Transverse colon (tissue), 4 donors: ENCODE results near the gene CRYBA4. TPM values are rescaled to one million over a fixed set of nuclear protein-coding genes. Genes with fewer than 3 reads are reported as not detected.
A peak's percentile ranks its signal among the peaks of the same experiment; 100 is the strongest.

Source experiments
- DNase-seq: peaks from one replicate; pipeline ENCODE4 v3.0.0-alpha.2; 2019
- H3K27ac ChIP-seq, 4 donors: fragments of 200-600 bp; sonication (generic); 2 replicates each; pipeline ENCODE4 v1.5.1; 2016 to 2018; ENCODE audit warnings: inconsistent platforms in 4 of 4
- H3K27me3 ChIP-seq: fragments of 200-600 bp; sonication (generic); 2 replicates; pipeline ENCODE4 v1.5.1; 2017; ENCODE audit warnings: inconsistent platforms
- H3K36me3 ChIP-seq, 4 donors: fragments of 200-600 bp; sonication (generic); 2 replicates each; pipeline ENCODE4 v1.5.1; 2017 to 2019; ENCODE audit warnings: inconsistent platforms in 4 of 4
- H3K4me1 ChIP-seq, 4 donors: fragments of 200-600 bp; sonication (generic); 2 replicates each; pipeline ENCODE4 v1.5.1; 2017 to 2020; ENCODE audit warnings: inconsistent platforms in 4 of 4
- H3K4me3 ChIP-seq, 4 donors: fragments of 200-600 bp; sonication (generic); 1 replicate in 1 of 4; 2 replicates in 3 of 4; pipeline versions ENCODE4 v1.5.1 to v1.6.1; 2017 to 2019; ENCODE audit warnings: inconsistent platforms in 4 of 4
- H3K9me3 ChIP-seq, 2 donors: fragments of 200-600 bp; sonication (generic); 2 replicates each; pipeline ENCODE4 v1.5.1; 2017 to 2019; ENCODE audit warnings: inconsistent platforms in 2 of 2
- EP300 ChIP-seq: sonication (generic); formaldehyde crosslinking; IDR thresholded peaks from one replicate; pipeline ENCODE4 v1.6.1; 2017; ENCODE audit warnings: antibody characterized with exemption, low read depth
- POLR2A ChIP-seq: fragments of 450-650 bp; IDR thresholded peaks from one replicate; pipeline ENCODE4 v1.6.1; 2016; ENCODE audit warnings: antibody characterized with exemption, mild to moderate bottlenecking, moderate library complexity
- POLR2AphosphoS5 ChIP-seq, 3 donors: sonication (generic); formaldehyde crosslinking; IDR thresholded peaks; one replicate each; pipeline ENCODE4 v1.6.1; 2016; ENCODE audit warnings: antibody characterized with exemption in 3 of 3
- WGBS, 2 donors: methylation state at CpG; one replicate each; pipeline ENCODE4 v1.1.5; 2018; ENCODE audit warnings: low coverage in 1 of 2; 5-methylcytosine and 5-hydroxymethylcytosine counted together
- in situ Hi-C, 4 donors: fragments of 200-750 bp; cut with MboI; loops; one replicate each; pipeline versions ENCODE4 v1.15.0 to v1.15.1; 2017; ENCODE audit warnings: low sequenced_read_pairs in 3 of 4, low pct_ligation_motif_present in 1 of 4, low pct_unique_long_range_greater_than_20kb in 1 of 4
- intact Hi-C: fragments of 100-400 bp; cut with DNase I; formaldehyde crosslinking; loops from one replicate; pipeline ENCODE4 v1.15.1; 2023; ENCODE audit warnings: low total_unique reads
- total RNA-seq, 4 donors: library from RNA; depleted of rRNA; stranded (reverse); fragments of >200 nt; gene quantifications; one replicate each; pipeline ENCODE4 v1.1.0, GENCODE V29; 2016
- TF ChIP-seq, protein P1 (sequence below), 5 experiments: fragments of 200-600 bp in 3 of 5; fragments of 450-650 bp in 2 of 5; sonication (generic) in 3 of 5; IDR thresholded peaks; 1 replicate in 2 of 5; 2 replicates in 3 of 5; pipeline ENCODE4 v1.5.1; 2016 to 2017; ENCODE audit warnings: antibody characterized with exemption in 5 of 5, inconsistent platforms in 3 of 5, mild to moderate bottlenecking in 2 of 5, moderate library complexity in 1 of 5

Gene CRYBA4
- total RNA-seq, 4 donors from 2014 or later: not detected

DNA sequence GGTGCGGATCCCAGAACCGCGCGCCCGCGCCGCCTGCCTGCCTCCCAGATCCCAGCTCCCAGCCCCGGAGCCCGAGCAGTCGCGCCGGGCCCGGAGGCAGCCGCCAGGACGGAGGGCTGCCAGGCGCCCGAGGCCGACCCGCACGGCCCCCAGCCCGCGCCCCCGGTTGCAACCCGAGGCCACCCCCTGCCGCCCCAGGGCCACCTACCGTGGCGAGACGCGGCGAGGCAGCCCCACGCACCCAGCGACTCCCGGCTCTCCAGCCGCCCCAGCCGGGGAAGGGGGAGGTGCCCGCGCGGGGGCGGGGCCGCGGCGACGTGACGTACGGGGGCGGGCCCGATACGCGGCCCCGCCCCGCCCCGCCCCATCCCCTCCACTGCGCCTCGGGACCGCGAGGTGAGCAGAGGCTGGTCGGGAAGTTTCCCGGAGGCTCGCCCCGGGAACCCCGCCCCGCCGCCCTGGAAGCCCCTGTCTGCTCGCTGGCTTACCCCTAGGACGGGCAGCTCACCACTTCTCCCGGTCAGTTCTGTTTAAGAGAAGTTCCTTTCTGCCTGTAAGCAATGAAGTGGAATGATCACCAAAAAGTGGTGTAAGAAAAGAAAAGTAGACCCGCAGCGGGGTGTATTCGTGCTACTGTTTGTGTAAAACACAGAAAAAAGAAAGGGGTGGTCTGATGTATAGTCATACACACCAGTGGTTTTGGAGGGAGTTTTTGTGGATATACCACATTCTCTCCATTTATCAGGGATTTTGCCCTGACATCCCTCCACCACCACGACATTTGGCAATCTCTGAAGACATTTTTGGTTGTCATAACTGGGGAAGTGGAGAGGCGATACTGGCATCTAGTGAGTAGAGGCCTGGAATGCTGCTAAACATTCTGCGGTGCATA, 31.7 kb upstream of the CRYBA4 start, which contains the start of gene TPST2:
Gene TPST2 (minus strand): TSS at position 288 of the 892 bp plus-strand sequence. CDS start 48,502 bp downstream, outside the sequence.
- peak within 1 kb of the TSS; percentile 65 to 94 (median 85) for H3K4me3 ChIP-seq
- no peaks in the 10 kb centered on the region for H3K27me3 ChIP-seq
- peaks cover 0 to 37% (median 6%) of the 10 kb centered on the region in 4 donors for H3K4me1 ChIP-seq
- TF ChIP-seq POLR2AphosphoS5 (IDR thresholded peaks at IDR 0.05): peak; percentile 82 to 87 (median 86)
- TF ChIP-seq, protein P1, sequence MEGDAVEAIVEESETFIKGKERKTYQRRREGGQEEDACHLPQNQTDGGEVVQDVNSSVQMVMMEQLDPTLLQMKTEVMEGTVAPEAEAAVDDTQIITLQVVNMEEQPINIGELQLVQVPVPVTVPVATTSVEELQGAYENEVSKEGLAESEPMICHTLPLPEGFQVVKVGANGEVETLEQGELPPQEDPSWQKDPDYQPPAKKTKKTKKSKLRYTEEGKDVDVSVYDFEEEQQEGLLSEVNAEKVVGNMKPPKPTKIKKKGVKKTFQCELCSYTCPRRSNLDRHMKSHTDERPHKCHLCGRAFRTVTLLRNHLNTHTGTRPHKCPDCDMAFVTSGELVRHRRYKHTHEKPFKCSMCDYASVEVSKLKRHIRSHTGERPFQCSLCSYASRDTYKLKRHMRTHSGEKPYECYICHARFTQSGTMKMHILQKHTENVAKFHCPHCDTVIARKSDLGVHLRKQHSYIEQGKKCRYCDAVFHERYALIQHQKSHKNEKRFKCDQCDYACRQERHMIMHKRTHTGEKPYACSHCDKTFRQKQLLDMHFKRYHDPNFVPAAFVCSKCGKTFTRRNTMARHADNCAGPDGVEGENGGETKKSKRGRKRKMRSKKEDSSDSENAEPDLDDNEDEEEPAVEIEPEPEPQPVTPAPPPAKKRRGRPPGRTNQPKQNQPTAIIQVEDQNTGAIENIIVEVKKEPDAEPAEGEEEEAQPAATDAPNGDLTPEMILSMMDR (IDR thresholded peaks at IDR 0.05): no peak
- TF ChIP-seq POLR2A: peak; percentile 68
- no peaks in the 10 kb centered on the region for H3K9me3 ChIP-seq
- H3K36me3 ChIP-seq: no peaks in the 10 kb centered on the region
- intact Hi-C loops (no loop called here), in situ Hi-C loops (no loop called here)
- H3K27ac ChIP-seq: peak within 1 kb of the TSS; percentile 84 to 90 (median 86)
- WGBS, 2 donors: 3 to 5% methylated on average over 4 to 18 of the region's 72 CpGs
- DNase-seq: peak; percentile 85

DNA sequence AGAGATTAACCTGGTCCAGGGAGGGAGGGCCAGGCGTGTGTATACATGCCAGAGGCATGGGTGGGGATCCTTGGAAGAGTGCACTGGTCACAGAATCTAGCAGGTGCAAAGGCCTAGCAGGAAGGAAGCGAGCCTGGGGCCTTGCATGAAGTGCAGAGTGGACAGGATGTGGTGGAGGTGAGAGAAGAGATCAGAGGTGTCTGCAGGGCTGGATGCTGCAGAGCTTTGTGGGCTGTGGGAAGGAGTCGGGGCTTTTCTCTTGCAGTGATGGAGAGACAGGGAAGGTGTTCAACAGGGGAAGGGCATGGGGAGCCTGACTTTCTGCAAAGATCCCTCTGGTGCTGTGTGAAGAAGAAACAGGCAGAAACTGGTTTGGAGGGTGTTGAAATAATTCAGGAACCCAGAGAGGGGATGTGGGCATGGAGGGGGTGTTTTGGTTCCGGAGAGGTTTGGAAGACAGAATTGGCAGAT, 29.3 kb upstream of the CRYBA4 start:
- in situ Hi-C loops: no loop called here
- WGBS, 2 donors: 47% methylated on average over 4 of the region's 4 CpGs; no CpG with 5 or more reads in 1 of the 2 donors
- Histone ChIP-seq H3K4me3 (no peak overlapping the region), H3K4me1 (peaks cover 0 to 20% (median 3%) of the 10 kb centered on the region in 4 donors), H3K27me3 (no peaks in the 10 kb centered on the region), H3K27ac (peak overlapping the region in 2 of 4 donors; percentile 4 to 17), H3K9me3 (no peaks in the 10 kb centered on the region), H3K36me3 (no peaks in the 10 kb centered on the region)
- DNase-seq: peak; percentile 63
- no peak for TF ChIP-seq POLR2AphosphoS5 (IDR thresholded peaks at IDR 0.05)
- no peak for TF ChIP-seq EP300
- TF ChIP-seq, protein P1 (IDR thresholded peaks at IDR 0.05): no peak
- TF ChIP-seq POLR2A: no peak
- intact Hi-C loops: no loop called here

DNA sequence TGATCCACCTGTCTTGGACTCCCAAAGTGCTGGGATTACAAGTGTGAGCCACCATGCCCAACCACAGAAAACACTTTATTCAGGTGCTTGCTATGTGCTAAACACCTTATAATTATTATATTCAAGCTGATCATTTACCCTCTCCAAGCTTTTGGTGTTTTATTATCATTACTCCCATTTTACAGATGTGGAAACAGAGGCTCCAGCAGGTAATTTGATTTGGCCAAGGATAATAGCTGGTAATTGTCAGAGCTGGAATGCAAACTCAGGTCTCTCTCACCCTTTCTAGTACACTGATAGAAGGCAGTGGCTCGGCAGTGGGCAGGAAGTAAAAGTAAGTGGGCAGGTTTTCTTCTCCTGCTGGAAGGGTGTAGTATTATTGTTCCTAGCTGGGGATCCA, 28.0 kb upstream of the CRYBA4 start:
- WGBS, 2 donors: 48% methylated on average over 1 of the region's 1 CpG; no CpG with 5 or more reads in 1 of the 2 donors
- Histone ChIP-seq H3K4me1 (peaks cover 0 to 20% (median 3%) of the 10 kb centered on the region in 4 donors), H3K36me3 (no peaks in the 10 kb centered on the region), H3K4me3 (no peak overlapping the region), H3K27ac (no peak overlapping the region), H3K9me3 (no peaks in the 10 kb centered on the region), H3K27me3 (no peaks in the 10 kb centered on the region)
- intact Hi-C loops (no loop called here), in situ Hi-C loops (no loop called here)
- DNase-seq: no peak
- no peak for TF ChIP-seq EP300
- no peak for TF ChIP-seq POLR2A
- TF ChIP-seq, protein P1 (IDR thresholded peaks at IDR 0.05): no peak
- TF ChIP-seq POLR2AphosphoS5 (IDR thresholded peaks at IDR 0.05): no peak

DNA sequence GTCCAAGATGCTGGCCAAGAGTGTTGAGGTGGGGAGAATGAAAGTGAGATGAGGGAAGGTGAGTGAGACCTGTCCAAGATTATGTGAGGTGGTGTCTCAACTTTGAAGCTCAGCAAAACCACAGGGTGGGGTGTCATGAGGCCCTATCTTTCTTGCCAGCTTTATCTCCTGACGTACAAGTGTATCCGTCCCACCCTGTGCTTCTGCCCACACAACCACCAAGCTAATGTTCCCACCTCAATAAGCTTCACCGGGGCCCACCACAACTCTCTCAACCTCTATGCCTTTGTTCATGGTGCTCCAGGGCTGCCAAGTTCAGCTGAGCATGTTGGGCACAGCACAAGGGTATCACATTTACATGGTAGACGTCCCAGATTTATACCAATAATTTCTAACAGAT, 24.7 kb upstream of the CRYBA4 start:
- Histone ChIP-seq H3K4me1 (peaks cover 0 to 6% (median 0%) of the 10 kb centered on the region in 4 donors), H3K9me3 (no peaks in the 10 kb centered on the region), H3K27me3 (no peaks in the 10 kb centered on the region), H3K27ac (no peak overlapping the region), H3K36me3 (no peaks in the 10 kb centered on the region), H3K4me3 (no peak overlapping the region)
- intact Hi-C loops: no loop called here
- no peak for DNase-seq
- no peak for TF ChIP-seq POLR2A
- TF ChIP-seq EP300: no peak
- TF ChIP-seq POLR2AphosphoS5 (IDR thresholded peaks at IDR 0.05): no peak
- TF ChIP-seq, protein P1 (IDR thresholded peaks at IDR 0.05): no peak
- WGBS, 2 donors: 82% methylated on average over 4 of the region's 4 CpGs; no CpG with 5 or more reads in 1 of the 2 donors
- in situ Hi-C loops: no loop called here
